CD4-positive, alpha-beta T cell treated with Interleukin-15 for 1 hour (primary cell): ENCODE measurements around the gene FER.
"Not testable (repeated sequence)": the region's sequence is repeated elsewhere in the genome, so short reads cannot be mapped to it uniquely, and the experiment has no call there.

Experiments
- DNase-seq: peaks from one replicate; pipeline ENCODE4 v3.0.0-alpha.2; 2020

FER gene

DNA sequence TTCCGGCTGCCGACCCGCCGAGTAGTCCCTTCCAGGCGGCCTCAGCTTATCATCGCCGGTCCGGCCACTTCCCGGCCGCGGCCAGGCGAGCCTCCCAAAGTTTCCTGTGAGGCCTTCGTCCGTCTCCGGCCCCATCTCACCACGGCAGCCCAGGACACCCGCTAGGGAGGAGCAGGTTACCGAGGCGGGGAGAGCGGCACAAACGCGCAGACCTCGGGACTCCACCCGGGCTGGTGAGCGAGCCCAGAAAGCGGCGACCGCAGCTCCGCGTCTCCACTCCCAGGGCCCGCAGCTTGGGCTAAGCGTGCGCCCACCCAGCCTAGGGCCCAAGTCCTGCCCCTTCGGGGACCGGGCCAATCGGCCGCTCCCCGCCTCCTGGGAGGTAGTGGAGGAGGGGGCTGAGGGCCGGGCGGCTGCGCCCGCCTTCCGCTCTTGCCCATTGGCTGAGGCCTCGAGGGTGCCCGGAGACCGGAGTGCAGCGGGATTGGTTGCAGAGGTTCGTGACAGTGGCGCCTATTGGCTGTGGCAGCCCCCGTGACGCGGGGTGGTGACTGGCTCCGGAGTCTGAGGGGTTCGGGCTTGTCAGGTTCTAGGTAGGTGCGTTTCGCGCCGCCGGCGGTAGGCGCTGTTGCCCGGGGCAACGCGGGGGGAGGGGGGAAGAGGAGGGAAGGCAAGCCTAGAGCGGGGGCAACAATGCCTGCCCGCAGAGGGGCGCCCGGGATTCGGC, 867 bp downstream of the FER start:
- DNase-seq, result peak; percentile 99

DNA sequence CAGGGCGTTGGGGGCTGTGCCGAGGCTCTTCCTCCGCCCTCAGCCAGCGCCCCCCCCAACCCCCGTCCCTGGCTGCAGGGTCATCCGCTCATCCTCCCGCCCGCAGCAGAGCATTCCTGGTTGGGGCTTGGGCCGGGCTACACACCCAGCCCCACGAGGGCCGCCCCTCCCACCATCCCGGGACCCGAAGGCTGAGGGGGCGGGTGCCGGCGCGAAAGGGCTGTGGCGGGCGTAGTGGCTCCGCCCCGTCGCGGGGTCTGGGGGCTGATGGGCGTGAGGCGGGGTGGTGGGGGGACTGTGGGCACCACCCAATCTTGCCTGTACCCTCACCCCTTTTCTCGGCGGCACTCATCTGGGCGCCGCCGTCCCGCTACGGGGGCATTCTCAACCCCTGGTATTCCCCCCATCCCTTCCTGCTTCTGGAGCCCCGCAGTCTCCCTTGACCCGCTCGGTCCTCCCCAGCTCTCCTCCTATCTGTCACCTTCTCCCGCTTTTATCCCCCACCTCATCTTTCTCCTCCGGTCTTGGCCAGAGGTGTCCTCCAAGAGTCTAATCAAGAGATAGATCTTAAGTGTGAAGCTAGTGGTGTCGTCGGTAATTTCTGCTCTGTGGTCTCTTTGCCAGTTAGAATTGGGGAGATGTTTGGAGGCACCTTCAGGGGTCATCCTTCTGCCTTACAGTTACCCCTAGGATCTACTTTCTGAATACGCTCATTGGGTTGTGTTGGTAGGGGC, 1.6 kb downstream of the FER start:
- DNase-seq, result no peak

DNA sequence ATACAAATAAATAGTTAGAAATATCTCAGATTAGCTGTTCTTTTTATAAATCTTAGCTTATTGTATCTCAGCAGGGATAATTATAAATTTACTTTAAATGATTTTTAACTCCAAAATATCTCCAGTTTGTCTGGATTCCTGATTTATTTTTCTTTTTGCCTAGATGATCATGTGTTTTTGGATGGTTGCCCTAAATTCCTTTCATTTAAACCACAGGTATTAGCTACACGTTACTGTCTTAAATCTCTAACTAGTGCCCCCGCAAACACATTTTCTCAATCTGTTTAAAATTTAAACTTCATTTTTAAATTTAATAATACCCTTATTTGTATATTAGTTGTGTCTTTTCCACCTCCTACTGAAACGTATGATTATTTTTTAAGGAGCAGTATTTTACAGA, 5.6 kb downstream of the FER start:
- DNase-seq, result no peak

DNA sequence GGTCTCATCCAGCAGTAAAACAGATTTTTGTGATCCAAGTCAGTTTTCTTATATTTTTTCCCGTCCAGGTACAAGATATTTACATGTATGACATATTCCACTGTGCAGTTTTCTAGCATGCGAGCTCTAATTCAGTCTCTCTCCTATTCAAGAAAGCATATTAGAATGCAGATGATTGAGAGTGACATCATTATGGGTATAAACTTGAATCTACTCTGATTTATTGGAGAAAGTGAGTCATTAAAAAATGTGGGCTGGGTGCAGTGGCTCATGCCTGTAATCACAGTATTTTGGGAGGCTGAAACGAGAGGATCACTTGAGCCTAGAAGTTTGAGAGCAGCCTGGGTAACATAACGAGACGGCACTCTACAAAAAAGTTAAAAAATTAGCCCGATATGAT, 6.2 kb downstream of the FER start:
- no peak for DNase-seq

DNA sequence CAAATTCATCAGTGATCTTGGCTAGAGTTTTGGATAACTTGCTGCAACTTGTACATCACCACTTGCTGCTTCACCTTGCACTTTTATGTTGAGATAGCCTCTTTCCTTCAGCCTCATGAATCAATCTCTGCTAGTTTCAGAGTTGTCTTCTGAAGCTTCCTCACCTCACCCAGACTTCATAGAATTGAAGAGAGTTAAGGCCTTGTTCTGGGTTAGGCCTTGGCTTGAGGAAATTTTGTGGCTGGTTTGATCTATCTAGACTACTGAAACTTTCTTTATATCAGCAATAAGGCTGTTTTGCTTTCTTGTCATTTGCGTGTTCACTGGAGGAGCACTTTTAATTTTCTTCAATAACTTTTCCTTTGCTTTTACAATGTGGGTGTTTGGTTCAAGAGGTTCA, 12.8 kb downstream of the FER start:
- DNase-seq, result no peak

DNA sequence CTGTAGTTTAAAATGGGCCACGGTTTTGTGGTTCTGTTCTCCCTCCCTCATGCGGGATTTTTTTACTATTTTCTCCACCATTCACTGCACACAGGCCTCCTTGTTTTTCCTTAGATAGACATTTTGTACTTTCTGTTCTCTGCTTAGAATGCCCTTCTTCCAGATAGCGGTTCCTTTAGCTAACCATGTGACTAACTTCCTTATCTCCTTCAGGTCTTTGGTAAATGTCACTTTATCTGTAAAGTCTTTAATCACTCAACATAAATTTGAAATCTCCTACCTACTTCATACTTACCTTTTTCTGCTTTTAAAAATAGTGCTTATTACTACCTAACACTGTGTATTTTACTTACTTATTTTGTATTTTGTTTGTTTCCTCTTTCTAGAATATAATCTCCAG, 15.0 kb downstream of the FER start:
- no peak for DNase-seq

DNA sequence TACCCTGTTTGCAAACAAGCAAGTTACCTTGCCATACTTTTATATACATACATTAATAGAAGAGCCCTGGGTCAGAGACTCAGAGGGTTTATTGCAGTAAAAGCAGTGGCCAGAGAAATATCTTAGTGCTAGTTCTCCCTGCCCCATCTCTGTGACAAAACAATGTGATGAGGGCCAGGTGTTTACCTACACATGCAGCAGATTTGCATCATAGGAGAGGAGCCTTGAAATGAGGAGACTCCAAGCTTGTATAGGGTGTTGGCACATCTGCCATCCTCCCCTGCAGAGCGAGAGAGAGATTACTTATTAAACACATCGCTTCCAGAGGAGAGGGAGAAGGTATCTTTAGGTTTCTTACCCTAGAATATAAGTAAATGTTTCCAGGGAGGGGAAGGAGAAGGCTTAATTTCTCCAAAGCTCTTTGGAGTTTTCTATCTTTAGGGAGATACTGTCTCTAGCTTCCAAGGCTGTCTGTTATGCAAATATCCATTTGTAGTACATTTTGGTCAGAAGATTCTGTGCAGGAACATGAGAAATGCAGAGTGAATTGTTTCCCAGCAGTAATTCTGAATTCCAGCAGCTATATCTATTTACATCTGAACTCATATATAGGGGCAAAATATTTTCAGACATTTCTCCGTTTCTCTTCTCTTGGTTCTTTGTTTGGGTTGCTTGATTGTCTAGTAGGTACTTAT, 15.7 kb downstream of the FER start:
- no peak for DNase-seq

DNA sequence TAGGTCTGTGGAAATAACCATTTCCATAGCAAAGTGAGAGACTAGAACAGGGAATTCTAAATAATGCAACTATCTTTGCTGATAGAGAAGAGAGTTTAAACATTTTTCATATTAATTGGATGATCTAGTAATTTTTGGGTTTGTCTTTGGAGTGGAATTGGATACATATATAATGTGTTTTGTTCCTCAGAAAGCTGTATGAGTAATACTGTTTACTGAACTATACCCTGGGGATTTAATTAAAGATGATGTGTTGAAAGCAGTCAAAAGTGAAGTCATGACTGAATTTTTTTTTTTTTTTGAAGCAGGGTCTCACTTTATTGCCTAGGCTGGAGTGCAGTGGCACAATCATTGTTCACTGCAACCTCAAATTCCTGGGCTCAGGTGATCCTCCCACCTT, 17.9 kb downstream of the FER start:
- DNase-seq, result no peak

DNA sequence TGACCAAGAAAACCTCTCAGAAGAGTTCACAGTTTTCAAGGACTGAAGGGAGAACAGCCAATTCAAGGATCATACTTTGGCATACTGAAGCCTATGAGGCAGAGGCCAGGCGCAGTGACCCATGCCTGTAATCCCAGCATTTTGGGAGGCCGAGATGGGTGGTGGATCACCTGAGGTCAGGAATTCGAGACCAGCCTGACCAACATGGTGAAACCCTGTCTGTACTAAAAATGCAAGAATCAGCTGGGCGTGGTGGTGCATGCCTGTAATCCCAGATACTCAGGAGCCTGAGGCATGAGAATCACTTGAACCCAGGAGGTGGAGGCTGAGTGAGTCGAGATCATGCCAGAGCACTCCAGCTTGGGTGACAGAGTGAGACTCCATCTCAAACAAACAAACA, 19.2 kb downstream of the FER start:
- DNase-seq, result not testable (repeated sequence)

DNA sequence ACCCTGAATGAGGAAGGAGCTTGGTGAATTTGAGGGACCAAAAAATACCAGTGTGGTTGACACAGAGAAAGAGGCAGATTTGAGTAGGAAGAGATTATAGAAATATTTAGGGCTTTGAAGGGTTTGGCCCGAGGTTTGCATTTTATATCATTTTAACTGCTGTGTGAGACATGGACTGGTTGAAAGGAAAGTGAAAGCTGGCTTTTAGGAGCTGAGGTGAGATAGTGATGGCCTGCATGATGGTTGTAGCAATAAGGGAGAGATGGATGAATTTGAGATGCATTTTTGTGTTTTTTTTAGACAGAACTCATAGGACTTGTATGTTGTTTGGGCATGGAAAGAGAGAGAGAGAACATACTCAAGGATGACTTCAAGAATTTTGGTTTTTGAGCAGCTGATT, 21.7 kb downstream of the FER start:
- no peak for DNase-seq

DNA sequence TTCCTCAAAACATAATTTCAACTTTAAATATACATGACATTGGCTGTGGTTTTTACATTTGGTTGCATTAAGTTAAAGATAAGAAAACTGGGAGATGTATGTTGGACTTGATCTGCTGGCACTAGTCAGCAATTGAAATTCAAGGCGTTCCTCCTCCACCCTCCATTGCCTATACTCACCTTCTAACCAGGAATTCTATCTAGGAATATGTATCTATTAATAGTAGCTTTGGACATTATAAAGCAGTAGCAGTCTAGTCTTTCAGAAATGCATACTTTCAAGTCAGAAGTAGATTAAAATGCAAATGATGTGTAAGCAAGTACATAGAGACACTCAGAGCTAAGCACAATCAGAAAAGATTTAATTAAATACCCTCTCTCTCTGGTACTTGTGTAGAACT, 24.9 kb downstream of the FER start:
- DNase-seq, result no peak

DNA sequence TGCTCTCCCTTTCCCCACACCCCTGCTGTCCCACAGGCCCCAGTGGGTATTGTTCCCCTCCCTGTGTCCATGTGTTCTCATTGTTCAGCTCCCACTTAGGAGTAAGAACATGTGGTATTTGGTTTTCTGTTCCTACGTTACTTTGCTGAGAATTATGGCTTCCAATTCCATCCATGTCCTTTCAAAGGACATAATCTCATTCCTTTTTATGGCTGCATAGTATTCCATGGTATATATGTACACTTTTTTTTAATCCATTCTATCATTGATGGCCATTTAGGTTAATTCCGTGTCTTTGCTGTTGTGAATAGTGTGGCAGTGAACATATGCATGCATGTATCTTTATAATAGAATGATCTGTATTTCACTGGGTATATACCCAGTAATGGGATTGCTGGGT, 25.6 kb downstream of the FER start:
- DNase-seq, result no peak

DNA sequence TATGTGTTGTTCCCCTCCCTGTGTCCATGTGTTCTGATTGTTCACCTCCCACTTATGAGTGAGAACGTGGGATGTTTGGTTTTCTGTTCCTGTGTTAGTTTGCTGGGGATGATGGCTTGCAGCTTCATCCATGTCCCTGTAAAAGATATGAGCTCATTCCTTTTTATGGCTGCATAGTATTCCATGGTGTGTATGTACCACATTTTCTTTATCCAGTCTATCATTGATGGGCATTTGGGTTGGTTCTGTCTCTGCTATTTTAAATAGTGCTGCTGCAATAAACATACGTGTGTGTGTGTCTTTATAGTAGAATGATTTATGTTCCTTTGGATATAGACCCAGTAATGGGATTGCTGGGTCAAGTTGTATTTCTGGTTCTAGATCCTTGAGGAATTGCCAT, 26.4 kb downstream of the FER start:
- DNase-seq, result not testable (repeated sequence)

DNA sequence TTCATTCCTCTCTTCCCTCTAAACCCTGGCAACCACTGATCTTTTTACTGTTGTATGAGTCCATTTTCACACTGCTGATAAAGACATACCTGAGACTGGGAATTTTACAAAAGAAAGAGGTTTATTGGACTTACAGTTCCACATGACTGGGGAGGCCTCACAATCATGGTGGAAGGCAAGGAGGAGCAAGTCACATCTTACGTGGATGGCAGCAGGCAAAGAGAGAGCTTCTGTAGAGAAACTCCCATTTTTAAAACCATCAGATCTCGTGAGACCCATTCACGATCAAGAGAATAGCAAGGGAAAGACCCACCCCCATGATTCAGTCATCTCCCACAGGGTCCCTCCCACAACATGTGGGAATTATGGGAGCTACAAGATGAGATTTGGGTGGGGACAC, 29.9 kb downstream of the FER start:
- DNase-seq, result not testable (repeated sequence)

DNA sequence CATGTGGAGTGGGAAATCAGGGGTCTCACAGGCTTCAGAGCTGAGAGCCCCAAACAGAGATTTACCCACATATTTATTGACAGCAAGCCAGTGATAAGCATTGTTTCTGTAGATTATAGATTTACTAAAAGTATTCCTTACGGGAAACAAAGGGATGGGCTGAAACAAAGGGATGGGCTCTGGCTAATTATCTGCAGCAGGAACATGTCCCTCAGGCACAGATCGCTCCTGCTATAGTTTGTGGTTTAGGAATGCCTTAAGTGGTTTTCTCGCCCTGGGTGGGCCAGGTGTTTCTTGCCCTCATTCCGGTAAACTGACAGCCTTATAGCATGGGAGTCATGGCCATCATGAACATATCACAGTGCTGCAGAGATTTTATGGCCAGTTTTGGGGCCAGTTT, 36.9 kb downstream of the FER start:
- not testable (repeated sequence) for DNase-seq

DNA sequence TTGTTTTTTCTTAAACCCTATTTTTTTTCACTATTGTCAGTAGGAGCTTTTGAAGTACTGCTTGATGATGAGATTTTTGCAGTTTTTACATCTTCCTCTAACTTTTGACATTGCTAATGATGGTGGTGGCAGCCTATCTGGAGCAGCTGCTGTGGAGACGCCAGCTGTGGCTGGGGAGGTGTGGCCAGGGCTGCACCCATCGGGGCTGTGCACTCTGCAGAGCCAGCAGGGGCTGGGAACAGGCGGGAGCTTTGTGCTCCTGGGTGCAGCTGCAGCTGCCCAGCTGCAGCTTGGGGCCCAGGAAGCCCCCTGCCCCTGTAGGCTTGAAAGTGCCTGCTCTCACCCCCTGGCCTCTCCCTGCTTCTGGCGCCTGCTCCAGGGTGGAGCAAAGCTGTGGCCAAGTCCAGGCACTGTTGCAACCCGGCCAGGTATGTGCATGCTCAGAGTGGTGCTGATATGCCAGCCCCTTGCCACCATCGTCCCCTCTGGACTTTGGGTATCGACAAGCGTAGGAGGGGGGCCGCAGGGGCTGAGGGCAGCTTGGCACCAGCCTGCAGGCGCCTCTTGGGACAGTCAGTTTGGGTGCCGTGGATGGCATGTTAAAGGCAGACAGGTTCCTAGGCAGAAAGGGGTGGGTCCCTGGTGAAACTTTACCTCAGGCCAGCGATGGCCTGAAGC, 39.2 kb downstream of the FER start:
- no peak for DNase-seq

DNA sequence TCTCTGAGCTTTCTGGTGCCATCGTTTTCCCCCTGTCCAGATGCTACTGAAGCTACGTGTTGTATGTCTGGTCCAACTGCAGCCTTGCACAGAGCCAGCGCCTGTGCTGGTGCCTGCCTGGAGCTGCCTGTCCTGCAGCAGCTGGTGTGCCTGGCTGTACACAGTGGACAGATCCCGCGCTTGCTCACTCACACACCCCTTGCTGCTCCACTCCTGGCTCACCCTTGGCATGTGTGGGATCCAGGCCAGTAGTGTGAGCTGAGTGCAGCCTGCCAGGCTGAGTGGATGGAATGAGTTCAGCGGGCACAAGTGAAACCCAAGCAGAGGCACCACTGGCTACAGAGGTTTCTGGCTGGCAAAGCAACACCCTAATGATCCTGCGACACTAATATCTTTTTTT, 40.4 kb downstream of the FER start:
- DNase-seq, result no peak

DNA sequence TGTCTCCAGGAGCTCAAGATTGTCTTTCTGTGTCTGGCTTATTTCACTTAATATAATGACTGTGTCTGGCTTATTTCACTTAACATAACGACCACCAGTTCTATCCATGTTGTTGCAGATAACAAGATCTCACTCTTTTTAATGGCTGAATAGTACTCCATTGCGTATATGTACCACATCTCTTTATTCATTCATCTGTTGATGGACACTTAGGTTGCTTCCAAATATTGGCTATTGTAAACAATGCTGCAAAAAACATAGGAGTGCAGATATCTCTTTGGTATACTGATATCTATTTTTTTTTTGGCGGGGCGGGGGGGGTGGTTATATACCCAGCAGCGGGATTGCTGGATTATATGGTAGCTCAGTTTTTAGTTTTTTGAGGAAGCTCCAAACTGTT, 45.5 kb downstream of the FER start:
- DNase-seq, result no peak

DNA sequence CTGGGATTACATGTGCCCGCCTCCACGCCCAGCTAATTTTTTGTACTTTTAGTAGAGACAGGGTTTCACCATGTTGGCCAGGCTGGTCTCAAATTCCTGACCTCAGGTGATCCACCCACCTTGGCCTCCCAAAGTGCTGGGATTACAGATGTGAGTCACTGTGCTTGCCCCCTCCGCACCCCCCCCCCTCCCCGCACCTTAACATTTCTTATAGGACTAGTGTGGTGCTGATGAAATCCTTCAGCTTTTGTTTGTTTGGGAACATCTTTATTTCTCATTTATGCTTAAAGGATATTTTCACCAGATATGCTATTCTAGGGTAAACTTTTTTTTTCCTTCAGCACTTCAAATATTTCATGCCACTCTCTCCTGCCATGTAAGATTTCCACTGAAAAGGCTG, 46.7 kb downstream of the FER start:
- DNase-seq, result not testable (repeated sequence)

DNA sequence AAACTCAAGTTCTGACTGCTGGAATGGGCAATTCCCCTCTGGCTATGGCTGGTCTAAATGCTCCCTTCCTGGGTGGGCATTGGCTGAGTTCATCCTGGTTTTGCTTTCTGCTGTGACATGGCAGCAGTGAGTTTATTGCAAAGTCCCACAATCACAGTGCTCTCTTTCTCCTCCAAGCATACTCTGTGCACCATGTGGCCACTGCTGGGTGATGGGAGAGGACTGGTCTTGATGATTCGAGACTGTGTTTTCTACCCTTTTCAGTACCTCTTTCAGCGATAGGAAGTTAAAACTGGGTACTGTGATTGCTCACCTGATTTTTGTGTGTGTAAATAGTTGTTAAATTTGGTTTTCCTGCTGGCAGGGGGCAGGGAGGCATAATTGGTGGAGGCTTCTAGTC, 49.7 kb downstream of the FER start:
- no peak for DNase-seq

DNA sequence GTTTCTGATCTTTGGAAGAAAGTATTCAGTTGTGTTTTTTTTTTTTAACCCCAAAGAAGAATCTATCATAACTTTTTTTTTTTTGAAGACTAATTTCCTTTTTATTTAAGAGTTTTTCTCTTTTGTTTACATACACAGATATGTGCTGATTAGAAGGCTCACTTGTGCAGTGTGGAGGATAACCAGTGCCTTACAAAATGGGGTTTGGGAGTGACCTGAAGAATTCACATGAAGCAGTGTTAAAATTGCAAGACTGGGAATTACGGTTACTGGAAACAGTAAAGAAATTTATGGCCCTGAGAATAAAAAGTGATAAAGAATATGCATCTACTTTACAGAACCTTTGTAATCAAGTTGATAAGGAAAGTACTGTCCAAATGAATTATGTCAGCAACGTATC, 50.3 kb downstream of the FER start:
- DNase-seq, result no peak

DNA sequence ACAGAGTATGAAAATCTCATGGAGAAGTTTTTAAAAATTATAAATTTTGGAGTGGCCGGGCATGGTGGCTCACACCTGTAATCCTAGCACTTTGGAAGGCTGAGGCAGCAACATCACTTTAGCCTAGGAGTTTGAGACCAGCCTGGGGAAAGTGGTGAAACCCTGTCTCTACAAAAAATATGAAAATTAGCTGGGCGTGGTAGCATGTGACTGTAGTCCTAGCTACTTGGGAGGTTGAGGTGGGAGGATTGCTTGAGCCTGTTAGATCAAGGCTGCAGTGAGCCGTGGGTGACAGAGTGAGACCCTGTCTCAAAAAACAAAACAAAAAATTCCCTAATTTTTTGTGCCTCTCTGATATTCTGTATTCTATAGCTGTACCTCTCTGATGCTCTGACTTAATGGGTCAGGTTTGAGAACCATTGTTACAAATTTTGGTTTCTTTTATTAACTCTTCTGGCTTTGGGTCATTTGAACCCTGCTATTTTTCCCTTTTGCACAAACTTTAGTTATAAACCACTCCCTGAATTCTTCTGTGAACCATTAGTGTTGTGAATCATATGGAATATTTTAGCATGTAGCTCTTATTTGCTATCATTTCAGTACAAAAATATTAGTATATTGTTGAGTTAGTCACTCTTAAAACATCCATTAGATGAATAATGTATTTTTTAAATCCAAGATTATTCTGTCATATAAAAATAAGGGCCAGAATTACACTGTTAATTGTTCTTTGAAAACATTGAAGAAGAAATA, 51.0 kb downstream of the FER start:
- no peak for DNase-seq

DNA sequence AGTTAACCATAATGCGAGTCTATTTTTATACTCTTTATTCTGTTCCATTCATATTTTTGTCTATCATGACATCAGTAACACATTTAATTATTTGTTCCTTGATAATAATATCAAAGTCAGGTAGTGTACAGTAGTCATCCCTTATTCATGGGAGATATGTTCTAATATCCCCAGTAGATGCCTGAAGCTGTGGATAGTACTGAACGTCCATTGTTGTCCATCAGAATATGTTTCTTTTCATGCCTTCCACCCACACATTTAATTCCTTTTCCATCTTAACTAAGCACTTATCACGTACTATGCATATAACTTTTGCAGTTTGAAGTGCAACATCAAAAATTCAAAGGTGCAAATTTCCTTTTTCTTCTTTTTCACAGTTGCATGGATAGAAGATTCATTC, 53.6 kb downstream of the FER start:
- DNase-seq, result no peak
